Heart left ventricle (tissue), 16 donors: ENCODE measurements around the gene COL4A4. TPM values are rescaled to one million over a fixed set of nuclear protein-coding genes. Genes with fewer than 3 reads are reported as not detected.
"Not testable (repeated sequence)": the region's sequence is repeated elsewhere in the genome, so short reads cannot be mapped to it uniquely, and the experiment has no call there.

Experiments
- ATAC-seq, 4 donors: fragments of 200-7000 bp; cut with Tn5 transposase; one replicate each; pipeline ENCODE4 v1.9.1; 2020 to 2022; ENCODE audit warnings: moderate library complexity in 4 of 4, mild to moderate bottlenecking in 3 of 4, moderate number of reproducible peaks in 1 of 4
- DNase-seq, 5 donors: peaks; one replicate each; pipeline ENCODE4 v3.0.0-alpha.2; 2020
- H3K27ac ChIP-seq, 12 donors: fragments of 200-600 bp; sonication (generic) in 4 of 12; one replicate each; pipeline versions ENCODE4 v1.5.0 to v1.8.0; 2016 to 2022; ENCODE audit warnings: mild to moderate bottlenecking in 2 of 12
- H3K27me3 ChIP-seq, 9 donors: fragments of 200-600 bp; sonication (generic) in 2 of 9; one replicate each; pipeline versions ENCODE4 v1.5.1 to v1.8.0; 2016 to 2022; ENCODE audit warnings: mild to moderate bottlenecking in 3 of 9
- H3K36me3 ChIP-seq, 9 donors: fragments of 200-600 bp; sonication (generic) in 2 of 9; one replicate each; pipeline versions ENCODE4 v1.5.0 to v1.8.0; 2018 to 2022; ENCODE audit warnings: mild to moderate bottlenecking in 2 of 9
- H3K4me1 ChIP-seq, 12 donors: fragments of 200-600 bp; sonication (generic) in 4 of 12; one replicate each; pipeline versions ENCODE4 v1.5.0 to v1.8.0; 2016 to 2022; ENCODE audit warnings: mild to moderate bottlenecking in 3 of 12
- H3K4me3 ChIP-seq, 12 donors: fragments of 200-600 bp; sonication (generic) in 4 of 12; one replicate each; pipeline versions ENCODE4 v1.5.0 to v1.8.0; 2017 to 2022; ENCODE audit warnings: mild to moderate bottlenecking in 9 of 12, moderate library complexity in 4 of 12
- H3K9me3 ChIP-seq, 12 donors: fragments of 200-600 bp; sonication (generic) in 4 of 12; one replicate each; pipeline versions ENCODE4 v1.5.0 to v1.8.0; 2016 to 2022; ENCODE audit warnings: mild to moderate bottlenecking in 1 of 12
- CTCF ChIP-seq, 12 donors: fragments of 200-600 bp; sonication (generic) in 4 of 12; IDR thresholded peaks; one replicate each; pipeline versions ENCODE4 v1.5.0 to v1.8.0; 2018 to 2022; ENCODE audit warnings: antibody characterized with exemption in 12 of 12, mild to moderate bottlenecking in 5 of 12
- POLR2A ChIP-seq, 2 donors: fragments of 450-650 bp; IDR thresholded peaks; one replicate each; pipeline ENCODE4 v1.6.1; 2017; ENCODE audit warnings: antibody characterized with exemption in 2 of 2, mild to moderate bottlenecking in 2 of 2, moderate library complexity in 2 of 2
- WGBS, 4 donors: extraction: QIAGEN DNeasy Blood & Tissue Kit in 2 of 4; methylation state at CpG; one replicate each; pipeline versions ENCODE4 v1.1.5 to v1.1.7; 2013 to 2018; 5-methylcytosine and 5-hydroxymethylcytosine counted together
- intact Hi-C, 10 donors: fragments of 100-400 bp; cut with DNase I; formaldehyde crosslinking; loops; one replicate each; pipeline versions ENCODE4 v1.11.1 to v1.14.2; 2022
- polyA plus RNA-seq, 2 donors: library from polyadenylated mRNA; stranded (reverse); fragments of 200-250 nt; gene quantifications; one replicate each; pipeline ENCODE4 v1.2.3, GENCODE V29; 2013
- total RNA-seq, 9 donors: library from RNA; depleted of rRNA in 2 of 9; stranded (reverse); fragments of >200 nt in 2 of 9; fragmentation: NEBNext Ultra II Directional in 3 of 9; extraction: Animal tissue kit (Norgen Biotek cat#: 25700) in 3 of 9; gene quantifications; one replicate each; pipeline versions ENCODE4 v1.1.0 to v1.2.4, GENCODE V29; 2016 to 2023
- donor health status: ischemic (EF 13 %, LVEDD 7.1; RV severe dilation, severe dysfunction).
- donor health status: healthy with polysubstance abuse.
- donor health status: DM: no; HTN: yes; CAD: no.
- donor health status: DM: no; HTN: no; CAD: no.
- donor health status: ischemic (EF 25% LVEDD 6.9; RV normal size, moderate dysfunction).
- donor health status: ischemic (EF 25% LVEDD 5.7; RV mildly dilated, moderate dysfunction).
- donor health status: healthy.
- donor health status: DM: yes; HTN: yes; CAD: no.
- donor health status: ischemic (EF 35%, LVEDD 5.7; RV mildly dilated, moderate dysfunction).
- donor health status: nonischemic (EF 11% LVEDD 7.7; RV severe dilation, severe dysfunction).
- donor health status: DM: yes; HTN: yes; CAD: no.
- donor health status: PGD.
- donor health status: ischemic (EF 29% LVEDD 5.4; RV normal size, mild dysfunction).
- donor health status: nonischemic (EF 23%, LVEDD 6.1; RV moderate dilation, normal function).

Gene COL4A4
- total and polyA plus RNA-seq, 11 donors = 1.0 to 9.9 (median 3.4) TPM

GRCh38 chr2:227082286-227082685, 81.7 kb downstream of the COL4A4 start:
- no peak for TF ChIP-seq POLR2A (IDR thresholded peaks at IDR 0.05)
- no peak for TF ChIP-seq CTCF (IDR thresholded peaks at IDR 0.05)
- Histone ChIP-seq H3K4me1 (no peaks in the 10 kb centered on the region), H3K36me3 (peaks cover 0 to 98% (median 14%) of the 10 kb centered on the region in 9 donors), H3K27ac (no peak overlapping the region), H3K4me3 (no peak overlapping the region), H3K9me3 (peaks cover 0 to under 1% (median 0%) of the 10 kb centered on the region in 12 donors), H3K27me3 (no peaks in the 10 kb centered on the region)
- ATAC-seq = no peak
- DNase-seq = no peak
- intact Hi-C loops = no loop called here
- WGBS, 4 donors = 48 to 63% (median 60%) methylated on average over 1 of the region's 1 CpG

GRCh38 chr2:227079726-227080125, 84.3 kb downstream of the COL4A4 start:
- TF ChIP-seq POLR2A (IDR thresholded peaks at IDR 0.05) (no peak), CTCF (IDR thresholded peaks at IDR 0.05) (no peak)
- no peak overlapping the region for H3K4me3 ChIP-seq
- no peak for DNase-seq
- 70 to 77% (median 73%) methylated on average over 6 of the region's 6 CpGs for WGBS, 4 donors
- H3K27ac ChIP-seq = no peak overlapping the region
- intact Hi-C loops = no loop called here
- H3K9me3 ChIP-seq = peaks cover 0 to 25% (median 0%) of the 10 kb centered on the region in 12 donors
- no peaks in the 10 kb centered on the region for H3K27me3 ChIP-seq
- peaks cover 0 to 76% (median 14%) of the 10 kb centered on the region in 9 donors for H3K36me3 ChIP-seq
- H3K4me1 ChIP-seq = no peaks in the 10 kb centered on the region
- ATAC-seq = no peak

- H3K9me3 ChIP-seq, H3K4me3 ChIP-seq, ATAC-seq, H3K36me3 ChIP-seq, intact Hi-C loops, DNase-seq, H3K27ac ChIP-seq, H3K4me1 ChIP-seq, H3K27me3 ChIP-seq: not testable (repeated sequence)
- 72 to 91% (median 78%) methylated on average over 14 of the region's 14 CpGs for WGBS, 4 donors
These were observed 98.9 kb downstream of the COL4A4 start for GRCh38 chr2:227065065-227065464.

- intact Hi-C loops = no loop called here
- Histone ChIP-seq H3K4me1 (no peaks in the 10 kb centered on the region), H3K27me3 (no peaks in the 10 kb centered on the region), H3K4me3 (no peak overlapping the region), H3K9me3 (peaks cover 0 to 2% (median 0%) of the 10 kb centered on the region in 12 donors), H3K27ac (no peak overlapping the region), H3K36me3 (peaks cover 0 to 64% (median 11%) of the 10 kb centered on the region in 9 donors)
- DNase-seq = no peak
- TF ChIP-seq CTCF (IDR thresholded peaks at IDR 0.05) (no peak), POLR2A (IDR thresholded peaks at IDR 0.05) (no peak)
- ATAC-seq = no peak
- 82 to 92% (median 87%) methylated on average over 5 of the region's 5 CpGs for WGBS, 4 donors
These were observed 105.1 kb downstream of the COL4A4 start for GRCh38 chr2:227058888-227059399.
